ENCODE data around the gene PLXNA4.

PLXNA4 gene

GRCh38 chr7:132130497-132130896 lies 445.8 kb downstream of the PLXNA4 start:
- DNase-seq = no peak

GRCh38 chr7:132125872-132126595 lies 450.2 kb downstream of the PLXNA4 start:
- no peak for DNase-seq

GRCh38 chr7:132125096-132125495 lies 451.2 kb downstream of the PLXNA4 start:
- DNase-seq = no peak

- no peak for DNase-seq
Observed at GRCh38 chr7:132124575-132124974, 451.7 kb downstream of the PLXNA4 start.

- no peak for DNase-seq
Observed at GRCh38 chr7:132123773-132124172, 452.5 kb downstream of the PLXNA4 start.

- DNase-seq = no peak
Observed at GRCh38 chr7:132122901-132123300, 453.4 kb downstream of the PLXNA4 start.

- no peak for DNase-seq
Observed at GRCh38 chr7:132121987-132122386, 454.3 kb downstream of the PLXNA4 start.

- no peak for DNase-seq
Observed at GRCh38 chr7:132118641-132119040, 457.6 kb downstream of the PLXNA4 start.

GRCh38 chr7:132117636-132118035 lies 458.6 kb downstream of the PLXNA4 start:
- DNase-seq = no peak

- DNase-seq = no peak
Observed at GRCh38 chr7:132117181-132117580, 459.1 kb downstream of the PLXNA4 start.

- DNase-seq = no peak
Observed at GRCh38 chr7:132116369-132116768, 459.9 kb downstream of the PLXNA4 start.

- DNase-seq = no peak
Observed at GRCh38 chr7:132115758-132116157, 460.5 kb downstream of the PLXNA4 start.

GRCh38 chr7:132115028-132115427 lies 461.2 kb downstream of the PLXNA4 start:
- DNase-seq = no peak

GRCh38 chr7:132114411-132114810 lies 461.9 kb downstream of the PLXNA4 start:
- no peak for DNase-seq

GRCh38 chr7:132113536-132114371 lies 462.5 kb downstream of the PLXNA4 start:
- no peak for DNase-seq

GRCh38 chr7:132112657-132113056 lies 463.6 kb downstream of the PLXNA4 start:
- DNase-seq = no peak

GRCh38 chr7:132112106-132112505 lies 464.2 kb downstream of the PLXNA4 start:
- DNase-seq = no peak

GRCh38 chr7:132110692-132111091 lies 465.6 kb downstream of the PLXNA4 start:
- DNase-seq = no peak

- no peak for DNase-seq
Observed at GRCh38 chr7:132109769-132110168, 466.5 kb downstream of the PLXNA4 start.

GRCh38 chr7:132108563-132108962 lies 467.7 kb downstream of the PLXNA4 start:
- DNase-seq = no peak

GRCh38 chr7:132106491-132106890 lies 469.8 kb downstream of the PLXNA4 start:
- no peak for DNase-seq

- DNase-seq = no peak
Observed at GRCh38 chr7:132105096-132105495, 471.2 kb downstream of the PLXNA4 start.

- no peak for DNase-seq
Observed at GRCh38 chr7:132103718-132104117, 472.6 kb downstream of the PLXNA4 start.

- no peak for DNase-seq
Observed at GRCh38 chr7:132102942-132103341, 473.3 kb downstream of the PLXNA4 start.
